Skeletal muscle cell (primary cell): Measurements from ENCODE around the gene DMKN.

Experiments used
- DNase-seq: peaks from one replicate; pipeline ENCODE4 v3.0.0-alpha.2; 2010; ENCODE audit warnings: low read depth
- H3K4me3 ChIP-seq: 2 replicates; pipeline ENCODE4 v1.5.1; 2011; ENCODE audit warnings: low read depth, mild to moderate bottlenecking, control low read depth, low read length, moderate library complexity

DMKN gene

DNA sequence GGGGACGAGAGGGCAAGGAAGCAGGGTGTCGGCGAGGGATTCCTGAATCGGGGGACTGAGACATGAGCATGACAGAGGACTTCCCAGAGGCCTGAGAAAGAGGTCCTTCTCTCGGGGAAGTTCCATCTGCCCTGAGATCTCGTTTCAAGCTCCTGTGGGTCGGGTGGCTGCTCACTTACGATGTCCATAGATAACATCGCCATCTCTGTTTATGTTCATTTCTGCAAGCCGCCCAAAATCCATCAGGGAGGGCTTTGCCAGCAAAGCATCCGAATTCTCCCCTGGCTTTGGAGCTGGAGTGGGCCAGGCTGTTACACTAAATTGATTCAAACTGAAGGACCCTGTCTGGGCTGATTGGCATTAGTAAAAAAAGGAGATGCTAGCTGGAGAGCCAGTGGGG, 5.9 kb downstream of the DMKN start:
- no peak overlapping the region for H3K4me3 ChIP-seq
- no peak for DNase-seq

DNA sequence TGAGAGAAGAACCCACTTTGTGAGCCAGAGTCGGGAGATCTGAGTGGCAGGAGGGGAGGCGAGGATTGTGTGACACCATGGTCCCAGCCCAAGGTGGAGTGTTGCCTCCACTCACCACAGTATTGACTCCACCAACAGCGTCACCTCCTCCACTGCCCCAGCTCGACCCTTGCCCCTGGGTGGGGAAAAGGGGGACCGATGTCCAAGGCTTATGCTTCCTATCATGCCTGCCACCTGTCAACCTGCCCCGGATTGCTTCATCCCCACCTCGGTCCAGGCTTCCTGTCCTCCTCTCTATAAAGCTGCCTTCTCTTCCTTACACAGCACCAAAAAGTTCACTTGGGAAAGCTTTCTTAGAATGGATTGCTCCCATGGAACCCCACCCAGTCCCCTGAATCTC, 7.4 kb downstream of the DMKN start:
- H3K4me3 ChIP-seq, result no peak overlapping the region
- no peak for DNase-seq

DNA sequence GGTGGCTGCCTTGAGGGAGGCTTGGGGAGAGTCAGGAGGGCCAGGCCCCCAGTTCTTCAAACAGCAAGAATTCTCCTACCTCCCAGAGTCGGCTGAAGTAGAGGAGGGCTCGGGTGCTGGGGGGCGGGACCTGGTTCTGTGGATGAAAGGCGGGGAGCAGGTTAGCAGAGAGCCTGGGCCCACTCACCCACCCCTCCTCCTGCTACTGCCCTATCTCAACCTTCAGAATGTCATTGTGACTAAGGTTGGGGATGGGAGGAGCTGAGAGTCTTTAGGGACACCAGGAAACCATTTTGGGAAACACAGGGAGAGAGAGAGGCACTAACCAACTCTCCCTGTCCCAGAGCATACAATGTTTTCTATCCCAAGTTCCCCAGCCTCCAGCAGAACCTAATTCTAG, 10.7 kb downstream of the DMKN start:
- no peak overlapping the region for H3K4me3 ChIP-seq
- DNase-seq, result no peak

DNA sequence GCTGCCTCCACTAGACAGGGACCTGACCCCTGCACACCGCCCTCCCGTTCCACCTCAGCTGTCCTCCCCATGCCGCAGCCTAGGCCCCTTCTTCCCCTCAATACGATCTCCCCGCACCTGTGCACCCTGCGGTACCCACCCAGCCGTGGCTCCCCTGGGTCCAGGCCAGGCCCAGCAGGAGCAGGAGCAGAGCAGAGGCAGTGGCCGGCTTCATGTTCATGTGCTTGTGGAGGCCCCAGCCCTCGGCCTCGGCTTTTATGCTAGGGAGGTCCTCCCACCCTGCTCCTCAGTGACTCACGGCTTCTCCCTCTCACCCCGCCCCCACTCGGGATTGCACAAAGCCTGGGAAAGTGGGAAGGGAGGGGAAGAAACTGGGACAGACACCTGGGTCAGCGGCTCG, 11.8 kb downstream of the DMKN start:
- no peak for DNase-seq

DNA sequence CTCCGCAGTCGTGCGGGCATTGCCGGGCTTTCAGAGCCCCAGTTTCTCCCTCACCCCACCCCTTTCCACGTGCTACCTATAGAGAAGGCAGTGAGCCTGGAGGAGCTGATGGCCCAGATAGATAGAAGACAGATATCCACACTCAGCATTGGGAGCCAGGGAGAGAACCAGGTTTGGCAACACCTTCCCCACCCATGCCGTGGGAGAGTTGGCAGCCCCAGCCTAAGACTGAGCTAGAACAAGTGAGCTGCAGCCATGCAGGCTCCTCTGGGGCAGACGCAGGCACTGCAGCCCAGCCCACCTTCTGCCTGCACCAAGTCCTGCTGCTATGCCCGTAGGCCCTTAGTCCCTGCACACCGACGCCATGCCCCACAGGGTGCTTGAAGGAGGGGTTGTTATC, 12.8 kb downstream of the DMKN start:
- no peak overlapping the region for H3K4me3 ChIP-seq
- DNase-seq, result no peak

More for the DNA sequence above, 11.8 kb downstream of the DMKN start:
- no peak overlapping the region for H3K4me3 ChIP-seq

DNA sequence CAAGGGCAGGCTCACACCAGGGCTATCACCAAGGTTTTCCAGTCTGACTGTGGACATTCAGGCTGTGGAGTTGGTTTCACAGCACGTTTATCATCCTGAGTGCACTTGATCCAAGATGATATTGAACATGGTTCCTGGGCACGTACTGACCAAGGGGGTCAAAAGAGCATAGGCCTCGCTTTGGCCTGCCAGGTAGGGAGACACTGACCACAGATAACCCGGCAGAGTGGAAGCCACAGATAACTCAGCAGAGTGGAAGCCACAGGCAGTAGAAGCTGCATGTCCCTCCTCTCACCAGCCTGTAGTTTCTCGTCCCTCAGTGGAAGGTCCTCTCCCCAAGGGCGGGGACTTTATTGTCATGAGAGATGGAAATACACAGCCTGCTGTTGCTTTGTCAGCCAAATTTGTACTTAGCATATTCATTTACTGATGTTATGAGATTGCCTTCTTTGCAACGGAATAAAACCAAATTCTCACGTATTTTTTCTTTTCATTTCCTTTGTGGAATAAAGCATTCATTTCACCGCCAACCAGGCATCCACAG, 14.4 kb downstream of the DMKN start:
- no peak for DNase-seq
- no peak overlapping the region for H3K4me3 ChIP-seq

DNA sequence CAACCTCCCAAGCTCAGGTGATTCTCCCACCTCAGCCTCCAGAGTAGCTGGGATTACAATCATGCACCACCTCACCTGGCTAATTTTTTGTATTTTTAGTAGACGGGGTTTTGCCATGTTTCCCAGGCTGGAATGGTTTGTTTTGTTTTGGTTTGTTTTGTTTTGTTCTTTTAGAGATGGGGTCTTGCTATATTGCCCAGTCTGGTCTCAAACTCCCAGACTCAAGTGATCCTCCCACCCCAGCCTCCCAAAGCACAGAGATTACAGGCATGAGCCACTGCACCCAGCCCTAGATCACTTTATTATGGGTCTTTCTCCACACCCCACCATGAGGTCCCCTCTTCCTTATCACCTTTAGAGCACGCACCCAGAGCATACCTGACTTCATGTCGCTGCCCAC, 15.2 kb downstream of the DMKN start:
- DNase-seq, result no peak
- no peak overlapping the region for H3K4me3 ChIP-seq

DNA sequence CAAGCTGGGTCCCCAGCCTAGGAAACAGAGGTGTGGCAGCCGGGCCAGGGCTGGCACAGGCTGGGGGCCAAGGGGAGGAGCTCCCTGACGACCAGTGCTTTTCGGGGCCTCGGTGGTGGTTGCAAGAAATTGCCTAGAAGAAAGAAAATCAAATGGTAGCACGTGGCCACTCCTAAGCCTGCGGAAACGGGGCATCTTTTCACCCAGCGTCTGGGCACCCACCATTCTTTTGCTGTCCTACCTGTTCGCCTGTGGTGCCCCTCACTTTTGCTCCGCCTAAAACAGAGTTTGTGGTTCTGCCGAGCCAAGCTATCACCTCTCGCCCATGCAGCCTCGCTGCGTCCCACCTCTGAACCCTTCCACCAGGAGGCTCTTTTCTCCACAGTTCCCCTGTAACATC, 16.0 kb downstream of the DMKN start:
- H3K4me3 ChIP-seq, result no peak overlapping the region
- DNase-seq, result no peak

DNA sequence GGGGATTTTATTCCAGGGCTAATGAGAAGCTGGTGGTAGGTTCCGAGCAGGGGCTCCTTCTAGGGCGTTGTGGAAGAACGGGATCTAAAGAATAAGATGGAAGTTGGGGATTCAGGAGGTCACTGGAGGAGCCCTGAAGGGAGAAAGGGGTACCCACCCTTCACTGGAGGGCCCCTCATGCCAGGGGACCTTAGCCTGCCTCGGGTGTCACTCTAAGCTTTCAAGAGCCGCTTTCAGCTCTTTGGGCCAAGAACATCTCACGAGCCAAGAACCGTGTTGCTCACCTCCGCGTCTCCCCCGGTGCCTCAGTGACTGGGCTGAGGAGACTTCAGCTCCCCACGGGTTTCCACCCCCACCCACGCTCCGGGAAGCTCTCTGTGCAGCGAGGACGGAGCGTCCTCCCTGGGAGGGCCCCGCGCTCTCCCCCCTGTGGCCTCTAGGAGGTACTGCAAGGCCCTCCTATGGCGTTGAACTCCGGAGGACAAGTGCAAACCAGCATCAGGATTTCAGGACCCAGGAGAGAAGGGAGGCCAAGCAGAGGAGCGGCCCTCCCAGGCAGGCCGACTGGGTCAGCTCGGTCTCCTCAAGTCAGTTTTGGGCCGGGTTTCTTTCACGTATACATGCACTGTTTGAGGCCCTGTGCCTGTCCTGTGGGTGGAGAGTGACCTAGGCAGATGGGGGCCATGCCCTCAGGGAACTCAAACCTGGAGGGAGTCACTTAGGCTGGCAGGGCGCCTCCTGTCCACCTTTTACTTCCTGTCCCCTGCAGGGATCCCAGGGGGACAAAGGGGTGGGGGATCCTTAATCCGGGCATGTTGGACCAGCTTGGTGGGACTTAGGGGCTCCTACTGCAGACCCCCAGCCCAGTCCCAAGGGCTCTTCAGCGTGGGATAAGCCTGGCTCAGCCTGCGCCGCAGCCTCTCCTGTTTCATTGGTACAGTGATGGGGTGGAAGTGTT, 18.1 kb downstream of the DMKN start:
- no peak overlapping the region for H3K4me3 ChIP-seq
- no peak for DNase-seq

DNA sequence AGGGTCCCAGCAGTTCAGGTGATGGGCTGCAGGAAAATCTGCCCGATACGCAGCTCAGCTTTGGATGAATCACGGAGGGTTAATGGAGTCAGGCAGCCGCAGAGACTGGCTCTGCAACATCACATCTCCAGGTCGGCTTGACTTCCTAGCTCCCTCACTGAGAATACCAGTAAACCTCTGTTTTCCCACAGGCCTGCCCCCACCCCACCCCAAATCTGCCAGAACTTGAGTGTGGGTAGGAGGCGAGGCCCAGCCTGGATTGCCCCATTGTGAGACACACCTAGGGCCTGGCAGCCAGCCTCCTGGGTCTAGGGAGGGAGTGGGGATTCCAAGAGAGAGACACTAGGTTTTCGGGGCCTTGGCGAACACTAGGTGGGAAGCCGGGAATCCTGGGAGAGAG, 19.5 kb downstream of the DMKN start:
- DNase-seq, result no peak
- H3K4me3 ChIP-seq, result no peak overlapping the region

DNA sequence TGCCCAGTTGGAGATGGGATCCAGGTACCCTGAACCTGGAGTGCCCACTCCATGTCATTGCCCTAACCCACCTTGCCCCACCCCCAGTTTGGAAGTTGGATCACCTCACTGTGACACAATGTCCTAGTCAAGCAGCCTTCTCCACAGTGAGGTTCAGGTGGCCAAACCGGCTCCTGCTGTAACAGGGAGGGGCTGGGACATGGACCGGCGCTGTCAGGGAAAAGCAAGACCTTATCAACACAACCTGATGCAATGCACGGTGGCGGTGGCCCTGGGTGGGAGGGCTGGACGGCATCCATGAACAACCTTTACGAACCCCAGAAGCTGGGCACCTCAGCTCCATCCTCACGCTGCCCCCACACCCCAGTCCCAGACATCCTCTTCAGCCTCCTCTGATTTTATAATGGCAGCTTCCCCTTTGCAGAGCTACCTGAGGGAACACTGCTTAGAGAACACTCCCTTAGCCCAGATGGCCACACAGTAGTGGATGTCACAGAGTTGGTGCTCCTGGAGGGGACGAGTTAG, 21.6 kb downstream of the DMKN start:
- no peak overlapping the region for H3K4me3 ChIP-seq
- DNase-seq, result no peak

DNA sequence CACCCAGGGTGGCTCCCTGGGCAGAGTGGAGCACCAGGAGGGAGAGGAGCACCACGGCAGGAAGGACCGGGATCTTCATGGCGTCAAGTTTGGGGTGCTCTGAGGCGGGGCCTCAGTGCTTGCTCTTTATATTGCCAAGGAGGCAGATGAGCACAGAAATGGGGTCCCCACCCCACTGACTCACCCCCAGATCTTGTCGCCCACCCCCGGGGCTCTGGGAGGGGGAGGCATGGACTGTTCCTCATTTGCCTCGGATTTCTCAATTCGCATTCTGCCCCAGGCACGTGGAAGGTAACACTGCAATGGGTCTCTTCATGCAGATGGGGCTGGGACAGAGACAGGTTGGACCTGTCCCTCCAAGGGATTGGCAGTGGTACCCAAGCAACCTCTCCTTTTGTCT, 23.1 kb downstream of the DMKN start, which contains the start of gene KRTDAP:
Gene KRTDAP, minus strand, starts transcription at position 101 of the 400 bp plus-strand sequence. Its CDS starts 22 bp downstream, at position 79.
- DNase-seq, result no peak
- no peak within 1 kb of the TSS for H3K4me3 ChIP-seq

DNA sequence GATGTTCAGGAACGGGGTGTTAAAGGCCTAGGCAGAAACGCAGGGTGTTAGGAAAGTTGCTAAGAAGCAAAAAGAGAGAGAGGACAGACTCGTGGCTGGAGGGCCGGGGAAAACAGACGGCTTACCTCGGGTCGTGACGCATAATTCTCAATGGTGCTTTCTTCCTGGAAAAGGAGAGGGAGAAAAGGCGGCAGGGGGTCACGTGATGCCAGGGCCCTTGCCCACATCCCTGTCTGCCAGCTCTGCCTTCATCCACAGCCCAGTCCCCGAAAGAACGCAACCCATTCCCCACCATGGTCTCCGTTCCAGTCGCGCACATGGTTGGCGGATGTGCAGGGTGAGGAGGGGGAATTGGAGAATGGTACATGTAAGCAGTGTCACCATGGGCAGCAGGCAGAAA, 24.8 kb downstream of the DMKN start:
- no peak overlapping the region for H3K4me3 ChIP-seq
- no peak for DNase-seq

DNA sequence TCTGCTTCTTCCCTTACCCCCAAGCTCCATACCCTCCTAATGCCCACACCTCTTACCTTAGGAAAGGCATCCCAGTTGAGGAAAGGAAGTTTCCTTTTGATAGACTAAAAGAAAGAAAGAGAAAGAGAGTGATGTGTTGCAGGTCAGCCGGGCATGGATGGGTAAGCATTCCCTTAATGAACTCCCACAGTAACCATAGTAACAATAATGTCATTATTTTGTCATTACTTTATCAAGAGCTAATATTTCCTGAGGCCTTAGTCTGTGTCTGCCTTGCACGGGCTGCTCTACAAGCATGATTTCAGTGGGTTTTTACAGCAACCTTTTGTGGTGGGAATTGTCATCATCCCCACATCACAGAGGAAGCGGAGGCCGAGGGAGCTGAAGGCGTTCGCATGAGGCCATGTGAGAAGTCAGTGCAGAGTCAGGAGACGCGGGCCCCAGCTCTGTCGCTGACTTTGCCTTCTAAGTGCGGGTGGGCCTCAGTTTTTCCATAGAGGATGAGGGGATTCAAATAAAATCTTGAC, 25.7 kb downstream of the DMKN start:
- no peak overlapping the region for H3K4me3 ChIP-seq

DNA sequence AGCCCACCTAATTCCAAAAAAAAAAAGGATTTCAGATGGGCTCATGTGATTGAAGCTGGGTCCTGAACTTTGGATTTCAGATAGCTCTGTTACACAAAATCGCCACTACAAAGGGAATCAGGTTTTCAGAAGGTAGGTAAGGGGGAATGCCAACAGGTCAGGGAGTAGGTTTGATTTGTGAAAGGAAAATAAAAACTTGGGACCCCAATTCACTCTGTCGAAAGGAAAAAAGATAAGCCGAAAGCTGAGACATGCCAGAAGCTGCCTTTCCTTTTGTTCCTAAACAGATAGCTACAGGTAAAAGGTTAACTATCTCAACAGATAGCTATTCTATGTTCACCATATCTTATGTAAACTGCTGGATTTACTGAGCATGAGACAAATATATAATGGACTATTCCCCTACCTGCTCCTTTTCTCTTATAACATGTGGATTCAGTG, 27.2 kb downstream of the DMKN start:
- DNase-seq, result no peak
- H3K4me3 ChIP-seq, result no peak overlapping the region

More for the DNA sequence above, 25.7 kb downstream of the DMKN start:
- no peak for DNase-seq

DNA sequence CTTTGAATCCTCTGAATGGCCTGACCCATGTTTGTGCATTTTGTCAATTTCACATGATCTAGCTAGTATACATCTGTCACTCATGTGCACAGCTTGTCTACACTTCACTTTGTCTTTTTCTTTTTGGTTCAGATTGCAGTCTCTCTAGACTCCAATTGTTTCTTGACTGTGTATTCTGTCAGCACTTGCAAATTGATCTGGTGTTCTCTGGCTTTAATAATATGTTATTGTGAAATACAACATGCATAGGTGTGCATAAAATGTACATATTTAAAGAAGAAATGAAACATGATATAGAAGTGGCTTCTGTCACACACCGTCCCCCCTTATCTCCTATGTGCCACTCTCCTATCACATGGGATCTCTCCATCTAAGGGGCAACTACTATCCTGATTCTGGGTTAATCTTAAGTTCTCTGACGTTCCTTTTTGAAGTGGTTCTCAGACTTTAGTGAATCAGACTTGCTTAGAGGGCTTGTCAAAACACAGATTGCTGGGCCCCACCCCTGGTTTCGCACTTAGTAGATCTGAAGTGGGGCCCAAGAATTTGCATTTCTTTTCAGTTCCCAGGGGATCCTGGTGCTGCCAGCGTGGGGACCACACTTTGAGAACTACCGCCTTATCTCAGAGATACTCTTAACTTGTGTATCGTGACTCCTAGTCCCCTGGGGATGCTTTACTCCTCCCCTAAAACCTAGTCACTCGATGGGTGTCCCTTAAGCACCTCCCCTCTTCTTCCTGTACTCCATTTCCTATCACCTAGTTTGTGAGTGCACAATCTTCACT, 29.0 kb downstream of the DMKN start:
- H3K4me3 ChIP-seq, result no peak overlapping the region
- no peak for DNase-seq

DNA sequence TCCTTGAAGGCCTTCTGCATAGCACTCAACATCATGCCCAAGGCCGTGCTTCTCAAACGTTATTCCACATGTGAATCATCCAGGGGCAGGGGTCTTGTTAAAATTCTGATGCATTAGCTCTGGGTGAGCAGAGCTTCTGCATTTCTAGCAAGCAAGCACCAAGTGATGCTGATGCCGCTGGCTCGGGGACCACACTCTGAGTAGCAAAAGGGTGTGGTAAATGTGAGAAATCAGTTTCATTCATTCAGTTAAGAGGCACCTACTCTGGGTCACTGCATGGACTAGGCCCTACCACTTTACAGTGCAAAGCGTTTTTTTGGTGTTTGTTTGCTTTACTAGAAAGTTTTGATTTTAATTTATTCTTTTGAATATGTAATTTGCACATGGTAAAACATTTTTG, 30.4 kb downstream of the DMKN start:
- no peak for DNase-seq
- no peak overlapping the region for H3K4me3 ChIP-seq

DNA sequence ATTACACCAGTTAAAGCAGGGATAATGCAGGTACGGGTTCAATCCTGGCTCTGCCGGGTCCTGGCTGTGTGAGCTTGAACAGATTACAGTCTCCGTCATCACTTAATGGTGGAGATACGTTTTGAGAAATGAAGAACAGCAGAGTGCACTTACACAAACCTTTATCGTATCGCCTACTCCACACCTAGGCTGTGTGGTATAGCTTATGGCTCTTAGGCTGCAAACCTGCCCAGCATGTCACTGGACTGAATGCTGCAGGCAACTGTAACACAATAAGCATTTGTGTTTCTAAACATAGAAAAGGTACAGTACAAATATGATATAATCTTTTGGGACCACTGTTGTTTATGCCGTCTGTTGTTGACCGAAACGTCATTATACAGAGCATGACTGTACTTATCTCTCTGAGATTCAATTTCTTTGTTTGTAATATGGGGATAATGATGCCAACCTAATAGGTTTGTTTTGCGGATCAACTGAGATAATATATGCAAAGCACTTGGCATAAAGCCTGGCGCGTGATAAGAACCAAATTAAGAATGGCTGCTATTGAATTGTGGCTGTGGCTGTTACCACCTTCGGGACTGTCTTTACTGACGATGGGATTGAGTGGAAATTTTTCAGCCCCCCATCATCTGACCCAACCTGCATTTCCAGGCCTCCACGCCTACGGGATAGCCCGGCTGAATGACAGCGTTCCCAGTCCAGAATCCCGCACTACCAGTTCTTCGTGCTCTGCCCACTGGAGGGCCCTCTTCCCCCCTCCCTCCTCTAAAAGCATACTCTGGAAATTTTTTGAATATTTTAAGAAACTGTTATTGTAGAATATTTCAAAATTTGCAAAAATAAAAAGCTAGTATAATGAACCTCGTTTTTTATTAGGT, 34.4 kb downstream of the DMKN start:
- DNase-seq, result no peak
- no peak overlapping the region for H3K4me3 ChIP-seq

DNA sequence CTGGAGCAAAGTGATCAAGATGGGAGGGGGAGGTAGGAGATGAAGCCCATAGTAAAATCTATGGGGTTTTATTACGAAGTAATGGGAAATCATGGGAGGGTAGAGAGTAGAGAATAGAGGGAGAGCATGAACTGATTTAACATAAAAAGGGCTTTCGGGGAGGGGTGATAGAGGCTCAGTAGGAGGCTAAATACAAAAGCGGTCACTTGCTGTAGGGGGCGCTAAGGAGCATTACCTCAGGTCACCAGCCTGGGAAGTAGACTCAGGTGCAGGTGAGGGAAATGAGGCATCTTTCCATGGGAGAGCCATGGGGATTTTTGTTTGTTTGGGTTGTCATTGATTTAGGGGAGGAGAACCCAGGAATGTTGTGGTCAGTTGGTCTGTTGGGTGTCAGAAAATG, 37.3 kb downstream of the DMKN start:
- DNase-seq, result no peak
- no peak overlapping the region for H3K4me3 ChIP-seq
